ENCODE measurements around the gene CENPB.

The CENPB gene

GRCh38 chr20:3813848-3814581 is 27.5 kb upstream of the CENPB start:
- TF ChIP-seq FOXP2 (optimal IDR thresholded peaks at IDR 0.05; ENCODE audit: control extremely low read depth, extremely low read length, insufficient read depth): no peak
- no peak for TF ChIP-seq POLR2AphosphoS5 (IDR thresholded peaks at IDR 0.05; ENCODE audit: borderline replicate concordance, low read depth, low read length)
- TF ChIP-seq EZH2 (IDR thresholded peaks at IDR 0.05): no peak
- Histone ChIP-seq H3K27ac (peak overlapping the region; percentile 100), H3K36me3 (ENCODE audit: insufficient read depth, low read length) (no peaks in the 10 kb centered on the region), H3K9me3 (ENCODE audit: low read depth, low read length) (no peaks in the 10 kb centered on the region), H3K4me3 (no peak overlapping the region), H3K9ac (ENCODE audit: insufficient read length) (peak overlapping the region; percentile 26)
- no peak for DNase-seq (ENCODE audit: low read depth, low spot score)

- no peaks in the 10 kb centered on the region for H3K9me3 ChIP-seq (ENCODE audit: low read depth, low read length)
- H3K27ac ChIP-seq: peak overlapping the region; percentile 100
- peak overlapping the region; percentile 26 for H3K9ac ChIP-seq (ENCODE audit: insufficient read length)
- no peak for DNase-seq (ENCODE audit: low read depth, low spot score)
- no peaks in the 10 kb centered on the region for H3K36me3 ChIP-seq (ENCODE audit: insufficient read depth, low read length)
- H3K4me3 ChIP-seq: no peak overlapping the region
- no peak for TF ChIP-seq POLR2AphosphoS5 (IDR thresholded peaks at IDR 0.05; ENCODE audit: borderline replicate concordance, low read depth, low read length)
Observed at GRCh38 chr20:3812975-3813847, 26.7 kb upstream of the CENPB start.

- H3K36me3 ChIP-seq (ENCODE audit: insufficient read depth, low read length): no peaks in the 10 kb centered on the region
- peak overlapping the region; percentile 55 for H3K9ac ChIP-seq (ENCODE audit: insufficient read length)
- no peak for TF ChIP-seq FOXP2 (optimal IDR thresholded peaks at IDR 0.05; ENCODE audit: control extremely low read depth, extremely low read length, insufficient read depth)
- no peak for DNase-seq (ENCODE audit: low read depth, low spot score)
- H3K27ac ChIP-seq: peak overlapping the region; percentile 100
- no peaks in the 10 kb centered on the region for H3K9me3 ChIP-seq (ENCODE audit: low read depth, low read length)
- peak overlapping the region; percentile 77 for H3K4me3 ChIP-seq
Observed at GRCh38 chr20:3812259-3812681, 25.7 kb upstream of the CENPB start.

- H3K36me3 ChIP-seq (ENCODE audit: insufficient read depth, low read length): no peaks in the 10 kb centered on the region
- TF ChIP-seq EZH2 (IDR thresholded peaks at IDR 0.05): no peak
- peak; percentile 85 for TF ChIP-seq POLR2AphosphoS5 (IDR thresholded peaks at IDR 0.05; ENCODE audit: borderline replicate concordance, low read depth, low read length)
- H3K9ac ChIP-seq (ENCODE audit: insufficient read length): peak overlapping the region; percentile 77
- peak overlapping the region; percentile 77 for H3K4me3 ChIP-seq
- no peaks in the 10 kb centered on the region for H3K9me3 ChIP-seq (ENCODE audit: low read depth, low read length)
- peak overlapping the region; percentile 100 for H3K27ac ChIP-seq
- DNase-seq (ENCODE audit: low read depth, low spot score): peak; percentile 94
Observed at GRCh38 chr20:3811467-3812258, 25.1 kb upstream of the CENPB start.

- peaks cover 29% of the 10 kb centered on the region for H3K36me3 ChIP-seq (ENCODE audit: insufficient read depth, low read length)
- DNase-seq (ENCODE audit: low read depth, low spot score): no peak
- H3K9ac ChIP-seq (ENCODE audit: insufficient read length): peak overlapping the region; percentile 71
- TF ChIP-seq POLR2AphosphoS5 (IDR thresholded peaks at IDR 0.05; ENCODE audit: borderline replicate concordance, low read depth, low read length) (no peak), FOXP2 (optimal IDR thresholded peaks at IDR 0.05; ENCODE audit: control extremely low read depth, extremely low read length, insufficient read depth) (no peak), EZH2 (IDR thresholded peaks at IDR 0.05) (no peak)
- peak overlapping the region; percentile 73 for H3K4me3 ChIP-seq
- H3K27ac ChIP-seq: peak overlapping the region; percentile 100
- no peaks in the 10 kb centered on the region for H3K9me3 ChIP-seq (ENCODE audit: low read depth, low read length)
Observed at GRCh38 chr20:3808544-3808943, 22.0 kb upstream of the CENPB start.

- peaks cover 67% of the 10 kb centered on the region for H3K36me3 ChIP-seq (ENCODE audit: insufficient read depth, low read length)
Observed at GRCh38 chr20:3804781-3805180, 18.2 kb upstream of the CENPB start.

GRCh38 chr20:3804254-3804751 is 17.8 kb upstream of the CENPB start:
- H3K36me3 ChIP-seq (ENCODE audit: insufficient read depth, low read length): peaks cover 70% of the 10 kb centered on the region
- no peaks in the 10 kb centered on the region for H3K9me3 ChIP-seq (ENCODE audit: low read depth, low read length)
- TF ChIP-seq EZH2 (IDR thresholded peaks at IDR 0.05) (no peak), FOXP2 (optimal IDR thresholded peaks at IDR 0.05; ENCODE audit: control extremely low read depth, extremely low read length, insufficient read depth) (no peak), POLR2AphosphoS5 (IDR thresholded peaks at IDR 0.05; ENCODE audit: borderline replicate concordance, low read depth, low read length) (no peak)
- H3K4me3 ChIP-seq: no peak overlapping the region
- peak overlapping the region; percentile 50 for H3K27ac ChIP-seq
- no peak overlapping the region for H3K9ac ChIP-seq (ENCODE audit: insufficient read length)
- DNase-seq (ENCODE audit: low read depth, low spot score): no peak

More at GRCh38 chr20:3804781-3805180, 18.2 kb upstream of the CENPB start:
- TF ChIP-seq EZH2 (IDR thresholded peaks at IDR 0.05) (no peak), POLR2AphosphoS5 (IDR thresholded peaks at IDR 0.05; ENCODE audit: borderline replicate concordance, low read depth, low read length) (no peak), FOXP2 (optimal IDR thresholded peaks at IDR 0.05; ENCODE audit: control extremely low read depth, extremely low read length, insufficient read depth) (no peak)
- peak overlapping the region; percentile 100 for H3K27ac ChIP-seq
- H3K9me3 ChIP-seq (ENCODE audit: low read depth, low read length): no peaks in the 10 kb centered on the region
- DNase-seq (ENCODE audit: low read depth, low spot score): no peak
- H3K9ac ChIP-seq (ENCODE audit: insufficient read length): no peak overlapping the region
- no peak overlapping the region for H3K4me3 ChIP-seq

GRCh38 chr20:3803854-3804253 is 17.3 kb upstream of the CENPB start:
- Histone ChIP-seq H3K27ac (peak overlapping the region; percentile 50), H3K36me3 (ENCODE audit: insufficient read depth, low read length) (peaks cover 74% of the 10 kb centered on the region), H3K4me3 (no peak overlapping the region), H3K9ac (ENCODE audit: insufficient read length) (no peak overlapping the region), H3K9me3 (ENCODE audit: low read depth, low read length) (no peaks in the 10 kb centered on the region)
- no peak for DNase-seq (ENCODE audit: low read depth, low spot score)
- no peak for TF ChIP-seq FOXP2 (optimal IDR thresholded peaks at IDR 0.05; ENCODE audit: control extremely low read depth, extremely low read length, insufficient read depth)
- no peak for TF ChIP-seq POLR2AphosphoS5 (IDR thresholded peaks at IDR 0.05; ENCODE audit: borderline replicate concordance, low read depth, low read length)
- TF ChIP-seq EZH2 (IDR thresholded peaks at IDR 0.05): no peak
